ENCODE measurements around the gene GNA12. TPM values are rescaled to one million over a fixed set of nuclear protein-coding genes. Genes with fewer than 3 reads are reported as not detected.

The GNA12 gene
- total RNA-seq, 1 donor = 27.1 TPM

DNA sequence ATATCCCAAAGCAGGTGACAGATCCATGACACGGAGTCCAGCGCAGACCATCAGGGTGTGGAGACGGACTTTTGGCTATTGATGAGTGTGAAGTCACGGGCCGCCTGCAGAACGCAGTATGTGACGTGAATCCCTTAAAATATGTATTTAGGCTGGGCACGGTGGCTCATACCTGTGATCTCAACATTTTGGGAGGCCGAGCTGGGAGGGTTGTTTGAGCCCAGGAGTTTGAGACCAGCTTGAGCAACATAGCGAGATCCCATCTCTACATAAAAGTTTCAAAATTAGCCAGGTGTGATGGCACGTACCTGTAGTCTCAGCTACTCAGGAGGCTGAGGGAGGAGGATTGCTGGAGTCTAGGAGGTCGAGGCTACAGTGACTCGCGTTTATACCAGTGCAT, 158.0 kb downstream of the GNA12 start:
- Histone ChIP-seq H3K79me2 (ENCODE audit: insufficient read depth, low read length) (no peaks in the 10 kb centered on the region), H3K27me3 (ENCODE audit: insufficient read depth, low read length) (peaks cover 23% of the 10 kb centered on the region), H2AFZ (ENCODE audit: low read length) (no peak overlapping the region), H3K27ac (ENCODE audit: low read depth, low read length) (no peak overlapping the region), H4K20me1 (ENCODE audit: insufficient read depth, low read length) (peaks cover 7% of the 10 kb centered on the region), H3K36me3 (ENCODE audit: insufficient read depth, low read length) (no peaks in the 10 kb centered on the region), H3K4me3 (ENCODE audit: insufficient read depth, low read length) (no peak overlapping the region), H3K9me3 (ENCODE audit: low read depth, low read length) (no peaks in the 10 kb centered on the region), H3K4me1 (ENCODE audit: insufficient read depth, low read length) (peaks cover 26% of the 10 kb centered on the region), H3K4me2 (ENCODE audit: insufficient read depth, low read length) (no peak overlapping the region)
- peak; percentile 41 for DNase-seq (ENCODE audit: insufficient read length, low spot score, missing footprints)
- TF ChIP-seq, protein P1, sequence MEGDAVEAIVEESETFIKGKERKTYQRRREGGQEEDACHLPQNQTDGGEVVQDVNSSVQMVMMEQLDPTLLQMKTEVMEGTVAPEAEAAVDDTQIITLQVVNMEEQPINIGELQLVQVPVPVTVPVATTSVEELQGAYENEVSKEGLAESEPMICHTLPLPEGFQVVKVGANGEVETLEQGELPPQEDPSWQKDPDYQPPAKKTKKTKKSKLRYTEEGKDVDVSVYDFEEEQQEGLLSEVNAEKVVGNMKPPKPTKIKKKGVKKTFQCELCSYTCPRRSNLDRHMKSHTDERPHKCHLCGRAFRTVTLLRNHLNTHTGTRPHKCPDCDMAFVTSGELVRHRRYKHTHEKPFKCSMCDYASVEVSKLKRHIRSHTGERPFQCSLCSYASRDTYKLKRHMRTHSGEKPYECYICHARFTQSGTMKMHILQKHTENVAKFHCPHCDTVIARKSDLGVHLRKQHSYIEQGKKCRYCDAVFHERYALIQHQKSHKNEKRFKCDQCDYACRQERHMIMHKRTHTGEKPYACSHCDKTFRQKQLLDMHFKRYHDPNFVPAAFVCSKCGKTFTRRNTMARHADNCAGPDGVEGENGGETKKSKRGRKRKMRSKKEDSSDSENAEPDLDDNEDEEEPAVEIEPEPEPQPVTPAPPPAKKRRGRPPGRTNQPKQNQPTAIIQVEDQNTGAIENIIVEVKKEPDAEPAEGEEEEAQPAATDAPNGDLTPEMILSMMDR (IDR thresholded peaks at IDR 0.05; ENCODE audit: extremely low read depth, low read depth, low read length) = no peak

DNA sequence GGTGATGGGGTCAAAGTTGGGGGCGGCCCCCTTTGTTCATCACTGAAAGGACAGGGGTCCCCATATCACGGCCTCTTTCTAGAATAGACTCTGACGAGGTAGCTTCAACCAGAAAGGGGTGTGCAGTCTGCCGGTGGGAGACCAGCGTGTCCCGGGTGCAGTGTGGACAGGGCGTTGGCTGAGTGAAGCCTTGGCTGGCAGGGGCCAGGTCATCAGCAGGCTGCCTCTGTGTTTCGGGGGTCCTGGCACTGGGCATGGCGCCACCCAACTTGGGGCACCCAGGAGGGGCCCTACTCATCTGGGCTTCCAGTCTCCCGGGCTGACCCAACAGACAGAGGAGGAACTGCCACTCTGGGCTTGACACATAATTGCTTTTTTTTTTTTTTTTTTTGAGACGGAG, 159.6 kb downstream of the GNA12 start:
- H3K4me2 ChIP-seq (ENCODE audit: insufficient read depth, low read length) = no peak overlapping the region
- H3K27ac ChIP-seq (ENCODE audit: low read depth, low read length) = no peak overlapping the region
- H3K79me2 ChIP-seq (ENCODE audit: insufficient read depth, low read length) = no peaks in the 10 kb centered on the region
- H3K9me3 ChIP-seq (ENCODE audit: low read depth, low read length) = no peaks in the 10 kb centered on the region
- no peak overlapping the region for H3K4me3 ChIP-seq (ENCODE audit: insufficient read depth, low read length)
- H3K36me3 ChIP-seq (ENCODE audit: insufficient read depth, low read length) = no peaks in the 10 kb centered on the region
- TF ChIP-seq, protein P1 (IDR thresholded peaks at IDR 0.05; ENCODE audit: extremely low read depth, low read depth, low read length) = no peak
- H3K27me3 ChIP-seq (ENCODE audit: insufficient read depth, low read length) = peaks cover 20% of the 10 kb centered on the region
- DNase-seq (ENCODE audit: insufficient read length, low spot score, missing footprints) = peak; percentile 52
- peaks cover 2% of the 10 kb centered on the region for H4K20me1 ChIP-seq (ENCODE audit: insufficient read depth, low read length)
- H3K4me1 ChIP-seq (ENCODE audit: insufficient read depth, low read length) = peaks cover 21% of the 10 kb centered on the region
- no peak overlapping the region for H2AFZ ChIP-seq (ENCODE audit: low read length)

- no peaks in the 10 kb centered on the region for H3K79me2 ChIP-seq (ENCODE audit: insufficient read depth, low read length)
- H3K27me3 ChIP-seq (ENCODE audit: insufficient read depth, low read length) = peaks cover under 1% of the 10 kb centered on the region
- no peak overlapping the region for H3K4me3 ChIP-seq (ENCODE audit: insufficient read depth, low read length)
- TF ChIP-seq, protein P1 (IDR thresholded peaks at IDR 0.05; ENCODE audit: extremely low read depth, low read depth, low read length) = no peak
- peaks cover under 1% of the 10 kb centered on the region for H3K4me1 ChIP-seq (ENCODE audit: insufficient read depth, low read length)
- H3K27ac ChIP-seq (ENCODE audit: low read depth, low read length) = no peak overlapping the region
- H4K20me1 ChIP-seq (ENCODE audit: insufficient read depth, low read length) = no peaks in the 10 kb centered on the region
- DNase-seq (ENCODE audit: insufficient read length, low spot score, missing footprints) = peak; percentile 88
- no peak overlapping the region for H2AFZ ChIP-seq (ENCODE audit: low read length)
- H3K4me2 ChIP-seq (ENCODE audit: insufficient read depth, low read length) = no peak overlapping the region
- H3K9me3 ChIP-seq (ENCODE audit: low read depth, low read length) = no peaks in the 10 kb centered on the region
- no peaks in the 10 kb centered on the region for H3K36me3 ChIP-seq (ENCODE audit: insufficient read depth, low read length)
Observed at GRCh38 chr7:2681929-2682799, 161.9 kb downstream of the GNA12 start.

GRCh38 chr7:2680792-2681490, 163.2 kb downstream of the GNA12 start:
- no peak overlapping the region for H3K27ac ChIP-seq (ENCODE audit: low read depth, low read length)
- no peak overlapping the region for H2AFZ ChIP-seq (ENCODE audit: low read length)
- no peak overlapping the region for H3K4me2 ChIP-seq (ENCODE audit: insufficient read depth, low read length)
- no peaks in the 10 kb centered on the region for H4K20me1 ChIP-seq (ENCODE audit: insufficient read depth, low read length)
- no peaks in the 10 kb centered on the region for H3K4me1 ChIP-seq (ENCODE audit: insufficient read depth, low read length)
- H3K79me2 ChIP-seq (ENCODE audit: insufficient read depth, low read length) = no peaks in the 10 kb centered on the region
- peak; percentile 99 for DNase-seq (ENCODE audit: insufficient read length, low spot score, missing footprints)
- TF ChIP-seq, protein P1 (IDR thresholded peaks at IDR 0.05; ENCODE audit: extremely low read depth, low read depth, low read length) = peak; percentile 73
- H3K9me3 ChIP-seq (ENCODE audit: low read depth, low read length) = no peaks in the 10 kb centered on the region
- H3K36me3 ChIP-seq (ENCODE audit: insufficient read depth, low read length) = no peaks in the 10 kb centered on the region
- H3K4me3 ChIP-seq (ENCODE audit: insufficient read depth, low read length) = no peak overlapping the region
- no peaks in the 10 kb centered on the region for H3K27me3 ChIP-seq (ENCODE audit: insufficient read depth, low read length)

Data from osteoblast (primary cell).